HG03097 (cell line): ENCODE data around the gene ATP9B.
"Not testable (repeated sequence)": the region's sequence is repeated elsewhere in the genome, so short reads cannot be mapped to it uniquely, and the experiment has no call there.

Source experiments
- ATAC-seq: cut with Tn5 transposase; IDR thresholded peaks from one replicate; pipeline ENCODE4 v1.9.1; 2021; ENCODE audit not compliant: unreplicated experiment, low FRiP score

ATP9B gene

GRCh38 chr18:79223431-79223830, 154.2 kb downstream of the ATP9B start:
- no peak for ATAC-seq

- ATAC-seq: no peak
Measured at GRCh38 chr18:79224381-79224780, 155.2 kb downstream of the ATP9B start.

- ATAC-seq: no peak
Measured at GRCh38 chr18:79227621-79228020, 158.4 kb downstream of the ATP9B start.

- no peak for ATAC-seq
Measured at GRCh38 chr18:79229431-79229830, 160.2 kb downstream of the ATP9B start.

GRCh38 chr18:79234438-79234837, 165.2 kb downstream of the ATP9B start:
- ATAC-seq: no peak

- ATAC-seq: no peak
Measured at GRCh38 chr18:79239631-79240030, 170.4 kb downstream of the ATP9B start.

- ATAC-seq: no peak
Measured at GRCh38 chr18:79241755-79242154, 172.6 kb downstream of the ATP9B start.

- ATAC-seq: no peak
Measured at GRCh38 chr18:79242246-79242645, 173.1 kb downstream of the ATP9B start.

- ATAC-seq: no peak
Measured at GRCh38 chr18:79245517-79246001, 176.4 kb downstream of the ATP9B start.

- peak; percentile 99 for ATAC-seq
Measured at GRCh38 chr18:79246309-79247108, 177.3 kb downstream of the ATP9B start.

GRCh38 chr18:79248495-79249060, 179.4 kb downstream of the ATP9B start:
- ATAC-seq: no peak

GRCh38 chr18:79250301-79250981, 181.2 kb downstream of the ATP9B start:
- no peak for ATAC-seq

GRCh38 chr18:79251021-79251420, 181.8 kb downstream of the ATP9B start:
- no peak for ATAC-seq

GRCh38 chr18:79252904-79253633, 183.9 kb downstream of the ATP9B start:
- no peak for ATAC-seq

- ATAC-seq: no peak
Measured at GRCh38 chr18:79257480-79257879, 188.3 kb downstream of the ATP9B start.

GRCh38 chr18:79258447-79258846, 189.3 kb downstream of the ATP9B start:
- ATAC-seq: no peak

GRCh38 chr18:79259218-79259617, 190.0 kb downstream of the ATP9B start:
- ATAC-seq: no peak

- ATAC-seq: no peak
Measured at GRCh38 chr18:79260023-79260422, 190.8 kb downstream of the ATP9B start.

- ATAC-seq: no peak
Measured at GRCh38 chr18:79260510-79260909, 191.3 kb downstream of the ATP9B start.

GRCh38 chr18:79265068-79265467, 195.9 kb downstream of the ATP9B start:
- ATAC-seq: not testable (repeated sequence)

GRCh38 chr18:79271812-79272211, 202.6 kb downstream of the ATP9B start:
- ATAC-seq: not testable (repeated sequence)
